HG03571 (cell line): ENCODE results near the gene LYPLAL1.
A peak's percentile ranks its signal among the peaks of the same experiment; 100 is the strongest.
"Not testable (repeated sequence)": the region's sequence is repeated elsewhere in the genome, so short reads cannot be mapped to it uniquely, and the experiment has no call there.

Source experiments
- ATAC-seq: cut with Tn5 transposase; IDR thresholded peaks from one replicate; pipeline ENCODE4 v1.9.1; 2021; ENCODE audit not compliant: unreplicated experiment

LYPLAL1 gene

DNA sequence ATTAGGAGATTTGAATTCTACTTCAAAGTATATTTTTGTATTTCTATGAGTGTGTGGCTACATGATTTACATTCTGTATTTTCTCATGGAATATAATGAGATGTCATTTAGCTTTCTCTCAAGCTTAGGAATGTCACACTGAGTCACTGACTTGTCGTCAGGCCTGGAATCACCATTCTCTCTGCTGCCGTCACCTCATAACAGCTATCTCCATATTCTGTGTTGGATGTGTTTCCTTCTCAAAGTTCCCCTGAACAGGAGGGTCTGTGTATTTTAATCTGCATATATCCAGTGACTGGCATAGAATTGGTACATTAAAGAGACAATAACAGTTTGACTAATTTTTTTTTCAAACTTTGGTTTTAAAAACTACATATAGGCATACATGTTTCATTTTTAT is 35.9 kb downstream of the LYPLAL1 start:
- ATAC-seq, result no peak

DNA sequence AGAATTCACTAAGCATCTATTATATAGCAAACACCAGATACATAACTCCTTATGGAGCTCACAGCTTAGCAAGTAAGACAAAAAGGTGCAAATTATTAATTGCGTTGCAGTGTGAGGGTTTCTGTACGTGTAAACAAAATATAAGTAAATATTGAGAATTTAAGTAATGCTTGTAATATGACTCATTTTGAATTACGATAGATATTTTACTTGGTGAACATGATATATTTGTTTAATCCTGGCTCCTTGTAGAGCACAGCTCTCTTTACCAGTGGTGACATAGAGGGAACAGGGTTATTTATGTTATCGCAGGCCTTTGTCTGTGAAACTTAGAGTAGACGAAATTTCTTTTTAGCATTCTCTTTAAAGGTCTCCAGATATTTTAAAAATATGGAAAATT is 36.4 kb downstream of the LYPLAL1 start:
- no peak for ATAC-seq

DNA sequence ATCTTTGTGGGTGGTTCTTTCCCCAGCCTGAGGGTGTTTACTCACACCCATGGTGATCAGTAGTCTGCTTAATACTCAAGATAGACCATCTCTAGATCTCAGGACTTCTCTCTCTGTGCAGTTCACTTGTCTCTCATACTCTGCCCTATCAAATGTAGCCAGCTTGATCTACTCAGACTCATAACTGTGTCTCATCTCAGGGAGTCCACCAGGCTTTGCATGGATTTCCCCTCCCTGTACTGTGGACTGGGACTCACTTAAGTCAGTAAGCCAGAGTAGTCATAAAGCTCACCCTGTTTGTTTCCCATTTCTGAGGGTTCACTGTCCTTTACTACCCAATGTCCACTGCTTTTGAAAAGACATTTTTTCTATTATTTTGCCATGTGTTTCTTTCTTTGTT is 41.8 kb downstream of the LYPLAL1 start:
- no peak for ATAC-seq

DNA sequence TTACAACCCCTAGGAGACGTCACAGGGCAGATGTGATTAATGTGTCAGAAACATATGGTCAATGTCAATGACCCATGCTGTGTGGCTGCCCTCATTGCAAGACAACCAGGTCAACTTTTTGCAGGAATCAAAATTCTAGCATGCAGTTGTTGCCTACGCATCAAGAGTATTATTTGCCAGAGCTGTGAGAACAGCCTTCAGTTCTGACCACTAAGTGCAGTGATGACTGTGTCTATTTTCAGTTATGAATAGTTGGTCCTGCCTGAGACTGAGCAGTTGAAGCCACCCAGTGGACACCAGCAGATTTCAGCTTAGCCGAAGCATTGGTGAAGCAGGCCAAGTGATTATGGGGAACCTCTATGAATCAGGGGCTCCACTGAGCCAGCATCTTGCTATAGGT is 47.3 kb downstream of the LYPLAL1 start:
- peak; percentile 97 for ATAC-seq

DNA sequence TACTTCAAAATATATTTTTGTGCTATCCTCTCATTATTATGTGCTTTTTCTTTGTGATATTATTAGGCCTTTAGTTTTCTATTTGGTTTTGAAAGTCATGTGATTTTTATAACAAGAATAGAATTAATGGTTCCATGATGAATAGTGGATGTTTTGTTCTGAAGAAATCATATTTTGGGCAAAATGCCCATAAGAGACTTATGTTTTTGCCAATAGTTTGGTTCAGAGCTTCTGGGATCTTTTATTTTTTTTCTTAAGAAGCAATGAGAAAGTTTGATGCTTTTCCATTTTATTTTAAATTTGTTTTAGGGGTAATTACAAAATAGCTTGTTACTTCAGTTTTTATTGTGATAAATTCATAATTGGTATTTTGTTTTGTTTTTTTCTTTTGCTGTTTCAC is 49.8 kb downstream of the LYPLAL1 start:
- no peak for ATAC-seq

DNA sequence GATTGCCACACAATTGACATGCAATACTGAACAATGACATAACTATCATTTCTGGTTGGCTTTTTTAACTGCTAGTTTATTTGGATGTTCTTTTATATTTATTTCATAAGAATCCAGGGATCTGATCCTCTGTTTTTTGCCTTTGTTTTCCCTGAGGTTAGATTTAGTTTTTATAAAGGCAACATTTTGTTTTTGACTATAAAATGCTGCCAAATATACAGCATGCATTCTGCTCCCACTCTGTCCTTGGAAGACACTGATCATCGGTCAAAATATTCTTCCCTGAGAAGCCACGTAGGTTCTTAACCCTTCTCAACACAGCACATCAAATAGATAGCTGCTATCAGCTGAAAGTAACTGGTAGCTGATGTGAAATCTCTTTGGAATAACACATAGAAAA is 52.5 kb downstream of the LYPLAL1 start:
- no peak for ATAC-seq

DNA sequence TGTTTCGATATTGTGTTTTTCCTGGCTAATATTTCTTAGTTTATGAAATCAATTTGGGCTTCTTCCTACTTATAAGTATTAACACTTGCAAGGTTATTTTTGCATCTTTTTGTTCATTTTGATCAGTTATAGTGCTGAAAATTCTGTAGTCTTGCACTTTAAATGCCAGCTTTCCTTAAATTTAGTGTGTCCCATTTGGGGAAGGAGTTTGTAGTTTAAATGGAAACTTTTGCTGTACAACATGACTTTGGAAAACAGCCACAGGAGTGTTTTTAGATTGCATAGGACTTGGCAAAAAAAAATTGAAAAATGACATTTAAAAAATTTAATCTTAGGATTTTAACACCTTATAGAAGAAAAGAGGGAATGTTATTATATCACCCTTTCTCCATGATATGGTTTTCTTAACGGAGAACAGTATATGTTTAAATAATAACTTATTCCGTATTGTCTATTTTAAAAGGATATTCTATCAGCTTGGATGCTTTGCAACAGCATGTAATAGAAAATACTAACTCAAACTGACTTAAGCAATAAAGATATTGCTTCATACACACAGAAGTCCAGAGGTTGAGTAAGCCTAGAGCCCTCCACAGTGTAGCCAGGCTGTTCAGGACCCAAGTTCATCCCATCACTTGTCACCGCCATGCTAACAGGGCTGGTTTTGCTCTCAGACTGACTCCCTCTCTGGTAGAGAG is 53.8 kb downstream of the LYPLAL1 start:
- no peak for ATAC-seq

DNA sequence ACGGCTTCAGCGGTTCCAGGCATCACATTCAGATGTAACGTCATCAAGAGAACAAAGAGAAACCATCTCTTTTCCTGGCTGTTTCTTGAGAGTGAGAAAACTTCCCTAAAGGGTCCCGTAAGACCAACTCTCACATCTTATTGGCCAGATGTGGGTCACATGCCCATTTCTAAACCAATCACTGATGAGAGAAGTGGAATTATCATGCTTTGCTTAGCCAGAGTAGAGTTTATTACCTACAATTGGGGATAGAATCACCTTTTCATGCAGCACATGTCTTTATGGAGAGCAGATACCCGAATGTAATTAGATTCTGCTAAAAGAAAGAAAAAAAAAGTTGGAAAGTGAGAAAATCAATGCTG is 54.4 kb downstream of the LYPLAL1 start:
- no peak for ATAC-seq

DNA sequence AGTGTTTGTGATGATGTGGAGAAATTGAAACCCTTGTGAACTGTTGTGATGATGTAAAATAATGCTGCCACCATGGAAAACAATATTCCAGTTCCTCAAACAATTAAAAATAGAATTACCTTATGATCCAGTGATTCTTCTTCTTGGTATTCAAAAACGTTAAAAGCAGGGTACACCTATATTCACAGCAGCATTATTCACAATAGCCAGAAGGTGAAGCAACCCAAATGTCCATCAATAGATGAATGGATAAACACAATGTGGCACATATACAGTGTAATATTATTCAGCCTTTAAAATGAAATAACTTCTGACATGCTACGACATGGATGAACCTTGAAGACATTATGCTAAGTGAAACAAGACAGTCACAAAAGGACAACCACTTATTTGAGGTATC is 59.2 kb downstream of the LYPLAL1 start:
- no peak for ATAC-seq

DNA sequence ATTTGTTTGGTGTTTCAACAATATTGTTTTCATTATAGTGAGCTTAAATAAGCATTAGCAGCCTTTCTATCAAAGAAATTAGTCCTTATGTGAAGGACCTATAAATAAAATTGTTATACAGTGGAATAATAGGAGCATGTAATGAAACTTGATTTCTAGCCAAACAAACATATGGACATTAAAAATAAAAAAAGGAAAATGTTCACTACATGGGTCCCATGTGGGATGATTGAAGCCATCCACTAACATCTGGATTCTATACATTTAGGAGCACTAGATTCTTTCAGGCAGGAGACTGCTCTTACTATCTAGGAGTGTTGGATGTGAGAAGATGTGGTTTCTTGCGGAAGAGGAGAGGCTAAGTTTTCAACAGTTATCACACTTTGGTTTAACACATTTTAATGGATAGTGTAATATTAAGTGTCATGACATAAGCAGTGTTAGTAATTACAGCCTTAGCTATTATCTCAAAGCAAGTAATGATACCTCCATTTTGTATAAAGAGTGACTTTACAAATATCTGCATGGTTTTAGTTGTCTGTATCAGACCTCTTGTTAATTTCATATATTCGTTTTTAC is 62.3 kb downstream of the LYPLAL1 start:
- ATAC-seq, result no peak

DNA sequence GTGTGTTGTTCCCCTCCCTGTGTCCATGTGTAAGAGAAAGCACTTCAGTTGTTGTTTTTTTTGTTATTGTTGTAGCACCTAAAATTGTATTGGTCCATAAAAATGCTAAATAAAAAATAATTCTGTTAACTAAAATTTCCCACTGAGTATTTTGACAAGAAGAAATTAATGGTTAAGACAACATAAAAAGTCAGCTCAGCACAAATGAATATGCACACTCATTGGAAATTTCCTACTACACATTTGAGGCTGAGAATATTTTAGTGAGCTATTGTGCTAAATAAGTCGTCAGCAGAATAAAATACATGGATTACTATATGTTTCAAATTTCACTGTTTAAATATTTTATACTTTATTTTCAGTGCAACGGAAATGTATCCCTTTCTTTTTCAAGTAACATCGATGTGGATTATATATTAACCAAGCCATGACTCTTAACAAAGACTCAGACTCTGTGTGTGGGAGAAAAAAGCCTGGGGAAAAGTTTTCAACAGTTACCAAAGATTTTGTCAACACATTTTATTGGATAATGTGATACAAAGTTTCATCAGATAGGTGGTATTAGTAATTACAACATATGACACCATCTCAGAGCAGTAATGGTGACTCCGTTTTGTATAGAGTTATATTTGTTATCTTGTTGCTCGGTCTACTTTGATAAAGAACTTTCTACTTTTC is 63.4 kb downstream of the LYPLAL1 start:
- no peak for ATAC-seq

DNA sequence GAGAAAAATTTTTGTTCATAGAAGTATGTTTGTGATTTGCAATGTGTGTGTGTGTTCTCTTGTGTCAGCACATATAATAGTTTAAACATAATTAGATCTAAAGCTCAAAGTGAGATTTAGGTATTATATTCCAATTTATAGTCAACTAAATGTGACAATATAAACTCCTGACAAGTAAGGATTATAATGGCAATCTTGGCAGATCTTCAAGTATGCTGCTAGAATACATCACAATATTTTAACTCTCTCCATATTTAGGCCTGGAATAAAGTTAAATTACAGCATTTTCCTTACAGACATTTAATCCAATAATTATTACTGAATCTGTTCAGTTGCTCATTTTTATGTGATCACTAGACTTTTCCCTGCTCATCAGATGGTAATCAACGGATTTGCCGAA is 65.8 kb downstream of the LYPLAL1 start:
- no peak for ATAC-seq

DNA sequence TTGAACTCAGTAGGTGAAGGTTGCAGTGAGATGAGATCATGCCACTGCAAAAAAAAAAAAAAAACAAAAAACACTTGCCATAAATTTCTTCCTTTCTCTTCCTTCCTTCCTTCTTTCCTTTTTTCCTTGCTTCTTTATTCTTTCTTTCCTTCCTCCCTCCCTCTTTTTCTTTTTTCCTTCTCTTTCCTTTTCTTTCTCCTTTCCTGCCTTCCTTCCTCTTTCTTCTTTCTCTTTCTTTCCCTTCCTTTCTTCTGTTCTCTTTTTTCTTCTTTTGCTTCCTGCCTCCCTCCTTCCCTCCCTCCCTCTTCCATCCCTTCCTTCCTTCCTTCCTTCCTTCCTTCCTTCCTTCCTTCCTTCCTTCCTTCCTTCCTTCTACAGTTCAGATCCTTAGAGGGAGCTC is 71.2 kb downstream of the LYPLAL1 start:
- ATAC-seq, result no peak

DNA sequence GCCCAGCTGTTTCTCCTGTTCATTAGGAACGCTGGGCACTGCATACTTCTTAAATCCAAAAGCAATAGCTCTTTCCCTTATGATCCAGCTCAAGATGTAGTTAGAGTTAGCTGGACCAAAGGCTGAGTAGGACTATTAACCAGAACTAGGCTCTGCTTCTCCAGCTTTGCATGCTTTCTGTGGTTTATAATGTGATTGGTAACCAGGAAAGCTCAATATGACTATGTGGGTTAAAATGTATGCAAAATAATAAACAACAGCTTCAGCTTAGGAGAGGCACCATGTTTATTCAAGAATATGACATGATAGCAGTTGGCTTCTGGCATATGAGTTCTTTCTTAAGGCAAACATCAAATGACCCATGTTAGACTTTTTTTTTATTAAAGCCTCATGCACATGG is 73.8 kb downstream of the LYPLAL1 start:
- ATAC-seq, result no peak

DNA sequence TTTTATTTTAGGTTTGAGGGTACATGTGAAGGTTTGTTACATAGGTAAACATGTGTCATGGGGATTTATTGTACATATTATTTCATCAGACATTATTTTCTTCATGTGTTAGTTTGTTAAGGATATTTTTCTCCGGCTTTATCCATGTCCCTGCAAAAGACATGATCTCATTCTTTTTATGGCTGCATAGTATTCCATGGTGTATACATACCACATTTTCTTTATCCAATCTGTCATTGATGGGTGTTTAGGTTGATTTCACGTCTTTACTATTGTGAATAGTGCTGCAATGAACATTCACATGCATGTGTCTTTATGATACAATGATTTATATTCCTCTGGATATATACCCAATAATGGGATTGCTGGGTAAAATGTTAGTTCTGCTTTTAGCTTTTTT is 76.8 kb downstream of the LYPLAL1 start:
- ATAC-seq, result not testable (repeated sequence)

DNA sequence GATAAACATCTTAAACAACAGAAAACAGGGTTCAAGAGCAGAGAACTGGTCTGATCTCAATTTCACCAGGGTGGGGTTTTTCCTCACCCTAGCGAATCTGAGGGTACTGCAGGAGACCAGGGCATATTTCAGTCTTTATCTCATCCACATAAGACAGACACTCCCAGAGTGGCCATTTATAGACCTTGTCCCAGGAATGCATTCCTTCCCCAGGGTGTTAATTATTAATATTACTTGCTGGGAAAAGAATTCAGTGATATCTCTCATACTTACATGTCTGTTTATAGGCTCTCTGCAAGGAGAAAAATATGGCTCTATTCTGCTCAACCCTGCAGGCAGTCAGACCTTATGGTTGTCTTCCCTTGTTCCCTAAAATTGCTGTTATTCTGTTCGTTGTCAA is 84.1 kb downstream of the LYPLAL1 start:
- ATAC-seq, result no peak

DNA sequence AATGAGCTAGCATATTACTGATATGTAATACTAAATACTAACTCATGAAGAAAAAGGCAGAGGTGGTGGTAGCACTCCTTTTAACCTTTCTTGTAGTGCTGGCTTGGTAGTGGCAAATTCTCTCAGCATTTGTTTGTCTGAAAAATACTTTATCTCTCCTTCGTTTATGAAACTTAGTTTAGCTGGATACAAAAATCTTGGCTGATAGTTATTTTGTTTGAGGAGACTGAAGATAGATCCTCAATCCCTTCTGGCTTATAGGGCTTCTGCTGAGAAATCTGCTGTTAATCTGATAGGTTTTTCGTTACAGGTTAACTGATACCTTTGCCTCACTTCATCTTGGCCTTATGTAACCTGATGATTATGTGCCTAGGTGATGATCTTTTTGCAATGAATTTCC is 87.8 kb downstream of the LYPLAL1 start:
- ATAC-seq, result no peak
